ENCODE measurements around the gene TEKT5.

The TEKT5 gene

GRCh38 chr16:10592611-10593010, 102.1 kb downstream of the TEKT5 start:
- no peak overlapping the region for H3K4me3 ChIP-seq (ENCODE audit: low read length)
- no peak for TF ChIP-seq CTCF (conservative IDR thresholded peaks at IDR 0.05; ENCODE audit: low read length)
- DNase-seq (ENCODE audit: low read depth), result no peak

- H3K4me3 ChIP-seq (ENCODE audit: low read length), result no peak overlapping the region
- no peak for DNase-seq (ENCODE audit: low read depth)
- TF ChIP-seq CTCF (conservative IDR thresholded peaks at IDR 0.05; ENCODE audit: low read length), result no peak
Measured at GRCh38 chr16:10590342-10590741, 104.4 kb downstream of the TEKT5 start.

GRCh38 chr16:10589109-10589508, 105.6 kb downstream of the TEKT5 start:
- TF ChIP-seq CTCF (conservative IDR thresholded peaks at IDR 0.05; ENCODE audit: low read length), result no peak
- H3K4me3 ChIP-seq (ENCODE audit: low read length), result no peak overlapping the region
- no peak for DNase-seq (ENCODE audit: low read depth)

- DNase-seq (ENCODE audit: low read depth), result no peak
- H3K4me3 ChIP-seq (ENCODE audit: low read length), result no peak overlapping the region
- no peak for TF ChIP-seq CTCF (conservative IDR thresholded peaks at IDR 0.05; ENCODE audit: low read length)
Measured at GRCh38 chr16:10587622-10588021, 107.1 kb downstream of the TEKT5 start.

GRCh38 chr16:10584981-10585438, 109.7 kb downstream of the TEKT5 start:
- no peak overlapping the region for H3K4me3 ChIP-seq (ENCODE audit: low read length)
- DNase-seq (ENCODE audit: low read depth), result peak; percentile 94
- TF ChIP-seq CTCF (conservative IDR thresholded peaks at IDR 0.05; ENCODE audit: low read length), result no peak

- H3K4me3 ChIP-seq (ENCODE audit: low read length), result no peak overlapping the region
- TF ChIP-seq CTCF (conservative IDR thresholded peaks at IDR 0.05; ENCODE audit: low read length), result no peak
- no peak for DNase-seq (ENCODE audit: low read depth)
Measured at GRCh38 chr16:10583269-10583668, 111.5 kb downstream of the TEKT5 start.

- DNase-seq (ENCODE audit: low read depth), result peak; percentile 40
- TF ChIP-seq CTCF (conservative IDR thresholded peaks at IDR 0.05; ENCODE audit: low read length), result no peak
- no peak overlapping the region for H3K4me3 ChIP-seq (ENCODE audit: low read length)
Measured at GRCh38 chr16:10581507-10581906, 113.2 kb downstream of the TEKT5 start.

Data from AG10803 (cell line).